GM13976 (cell line): ENCODE measurements around the gene NABP1.

Source experiments
- DNase-seq: peaks from one replicate; pipeline ENCODE4 v3.0.0; 2012; ENCODE audit warnings: low spot score
- CTCF ChIP-seq: IDR thresholded peaks from 2 replicates; pipeline ENCODE4 v1.5.1; 2012; ENCODE audit warnings: borderline replicate concordance, mild to moderate bottlenecking; ENCODE audit not compliant: insufficient read depth; ENCODE audit errors: extremely low read depth, missing control alignments, control extremely low read depth
- in situ Hi-C: fragments of 300-500 bp; cut with MboI; formaldehyde crosslinking; loops from one replicate; pipeline ENCODE4 v1.12.0; 2022; ENCODE audit warnings: low sequenced_read_pairs, mixed read lengths, inconsistent platforms; ENCODE audit not compliant: unreplicated experiment

Gene NABP1

GRCh38 chr2:191659198-191659597 lies 18.7 kb upstream of the NABP1 start:
- in situ Hi-C loops: no loop called here
- DNase-seq: no peak
- no peak for TF ChIP-seq CTCF

DNA sequence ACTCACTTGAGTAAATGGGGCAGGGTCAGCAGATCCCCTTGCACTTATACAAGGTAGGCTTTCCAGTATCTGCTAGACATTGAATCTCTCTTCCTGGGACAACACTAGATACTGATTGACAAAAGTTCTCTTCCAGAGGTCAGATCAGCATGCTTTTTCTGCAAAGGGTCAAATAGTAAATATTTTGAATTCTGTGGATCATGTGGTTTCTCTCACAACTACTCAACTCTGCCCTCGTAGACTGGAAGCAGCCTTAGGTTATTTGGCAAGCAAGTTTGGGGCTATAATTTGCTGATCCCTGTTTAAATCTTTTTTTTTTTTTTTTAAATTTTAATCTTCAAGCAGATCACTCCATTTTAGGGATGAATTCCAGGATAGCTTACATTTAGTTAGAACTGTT lies 17.4 kb upstream of the NABP1 start:
- in situ Hi-C loops: no loop called here
- DNase-seq: no peak
- TF ChIP-seq CTCF: no peak

DNA sequence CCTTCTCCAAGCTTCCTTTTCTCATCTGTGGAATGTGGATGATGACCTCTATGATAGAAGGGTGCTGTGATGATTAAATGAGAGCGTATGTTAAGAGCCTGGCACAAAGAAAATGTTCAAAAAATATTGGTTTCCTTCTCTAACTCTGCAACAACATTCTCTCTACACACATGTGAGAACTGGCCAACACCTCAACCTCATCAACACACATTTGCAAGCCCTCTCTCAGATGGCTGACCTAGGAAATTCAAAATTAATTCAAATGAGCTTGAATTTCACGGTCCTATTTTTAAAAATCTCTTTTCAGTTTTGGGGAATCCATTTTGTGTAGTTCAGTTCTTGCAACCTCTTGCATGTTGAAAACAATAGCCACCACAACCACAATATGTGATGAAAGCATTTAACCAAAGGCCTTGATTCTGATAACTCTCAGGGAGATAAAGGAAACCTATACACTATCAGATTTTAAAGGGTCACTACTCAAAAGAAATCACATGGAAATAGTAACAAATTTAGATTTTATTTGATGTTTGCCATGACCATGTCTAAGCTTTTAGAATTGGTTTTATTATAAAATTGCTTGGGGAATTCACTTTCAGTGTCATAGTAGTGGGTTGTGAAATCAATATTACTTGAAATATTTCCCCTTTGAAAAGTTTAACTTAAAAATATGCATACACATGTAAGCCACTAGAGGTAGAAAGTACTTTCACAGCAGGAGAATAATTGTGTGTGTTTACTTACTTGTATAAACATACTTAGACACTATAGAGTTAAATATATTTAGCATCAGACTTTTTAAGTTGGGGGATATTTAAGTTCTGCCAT lies 16.6 kb upstream of the NABP1 start:
- in situ Hi-C loops: no loop called here
- TF ChIP-seq CTCF: no peak
- no peak for DNase-seq

DNA sequence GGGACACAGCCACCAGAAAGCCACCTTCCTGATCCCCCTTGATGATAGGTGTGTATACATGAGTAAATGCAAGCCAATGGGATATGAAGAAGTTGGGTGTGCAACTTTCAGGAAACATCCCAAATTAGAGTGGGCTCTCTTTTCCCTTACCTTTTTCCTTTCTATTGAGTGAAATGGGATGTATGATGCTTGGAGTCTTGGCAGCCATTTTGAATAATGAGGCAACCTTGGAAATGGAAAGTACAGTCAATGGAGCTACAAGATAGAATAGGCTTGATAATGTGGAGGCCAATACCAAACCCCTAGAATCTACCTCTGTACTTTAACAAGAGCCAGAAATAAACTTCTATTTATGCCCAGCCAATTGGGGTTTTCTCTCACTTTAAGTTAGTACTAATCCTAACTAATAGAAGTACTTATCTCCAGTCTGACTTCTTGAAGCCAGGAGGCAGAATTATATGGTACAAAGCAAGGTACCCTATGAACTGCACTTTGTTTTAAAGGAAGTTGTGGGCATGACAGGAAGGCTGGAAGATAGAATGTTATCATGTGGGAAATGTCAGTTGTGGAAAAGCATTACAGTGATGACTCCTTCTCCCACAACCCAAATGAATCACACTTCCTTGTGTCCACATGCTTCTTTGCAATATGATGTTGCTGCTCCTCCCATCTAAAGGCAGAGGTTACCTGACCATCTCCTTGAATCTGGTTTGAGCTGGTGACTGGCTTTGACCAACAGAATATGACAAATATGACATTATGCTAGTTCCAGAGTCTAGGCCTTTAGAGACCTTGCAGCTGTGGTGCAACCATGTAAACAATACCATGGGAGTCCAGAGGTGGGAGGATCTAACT lies 12.9 kb upstream of the NABP1 start:
- no peak for TF ChIP-seq CTCF
- no peak for DNase-seq
- in situ Hi-C loops: no loop called here

- DNase-seq: no peak
- no peak for TF ChIP-seq CTCF
- in situ Hi-C loops: no loop called here
Measured at GRCh38 chr2:191666226-191666625, 11.7 kb upstream of the NABP1 start.

- no peak for DNase-seq
- in situ Hi-C loops: no loop called here
- TF ChIP-seq CTCF: no peak
Measured at GRCh38 chr2:191666732-191667131, 11.2 kb upstream of the NABP1 start.
